Progenitor cell of endocrine pancreas (in vitro differentiated cells): Measurements from ENCODE around the gene GRB10. TPM values are rescaled to one million over a fixed set of nuclear protein-coding genes. Genes with fewer than 3 reads are reported as not detected.

Experiments
- DNase-seq: peaks from one replicate; pipeline ENCODE4 v3.0.0; 2021; ENCODE audit warnings: low spot score; ENCODE audit not compliant: unreplicated experiment
- H3K27ac Mint-ChIP-seq: 2 replicates; pipeline ENCODE4 v1.8.0; 2021; ENCODE audit warnings: mild to moderate bottlenecking, moderate library complexity, mixed read lengths
- H3K27me3 Mint-ChIP-seq: 2 replicates; pipeline ENCODE4 v1.8.0; 2021; ENCODE audit warnings: mixed read lengths
- H3K36me3 Mint-ChIP-seq: 2 replicates; pipeline ENCODE4 v1.8.0; 2022; ENCODE audit warnings: mixed read lengths; ENCODE audit not compliant: insufficient read depth
- H3K4me1 Mint-ChIP-seq: 2 replicates; pipeline ENCODE4 v1.8.0; 2021; ENCODE audit warnings: low read depth, mixed read lengths
- H3K4me3 Mint-ChIP-seq: 2 replicates; pipeline ENCODE4 v1.8.0; 2021; ENCODE audit warnings: low read depth, mild to moderate bottlenecking, moderate library complexity, mixed read lengths
- H3K9me3 Mint-ChIP-seq: 2 replicates; pipeline ENCODE4 v1.8.0; 2021; ENCODE audit warnings: low read depth, mixed read lengths
- CTCF ChIP-seq: fragments of 200-600 bp; sonication (generic); IDR thresholded peaks from one replicate; pipeline ENCODE4 v1.5.0; 2021; ENCODE audit warnings: antibody characterized with exemption, mild to moderate bottlenecking; ENCODE audit not compliant: unreplicated experiment
- total RNA-seq: library from RNA; stranded (reverse); gene quantifications from 2 replicates; pipeline ENCODE4 v1.2.1, GENCODE V29; 2021

The GRB10 gene
- total RNA-seq, 1 donor from 2014 or later = 58.4 TPM

GRCh38 chr7:50785346-50785745 lies 2.6 kb upstream of the GRB10 start:
- peaks cover 13% of the 10 kb centered on the region for H3K4me1 Mint-ChIP-seq
- H3K36me3 Mint-ChIP-seq = peaks cover 23% of the 10 kb centered on the region
- H3K27ac Mint-ChIP-seq = no peak overlapping the region
- H3K27me3 Mint-ChIP-seq = peaks cover 38% of the 10 kb centered on the region
- no peak overlapping the region for H3K4me3 Mint-ChIP-seq
- no peak for DNase-seq
- no peak for TF ChIP-seq CTCF
- peaks cover 6% of the 10 kb centered on the region for H3K9me3 Mint-ChIP-seq

- no peak for DNase-seq
- H3K4me1 Mint-ChIP-seq = peaks cover 16% of the 10 kb centered on the region
- no peak for TF ChIP-seq CTCF
- H3K9me3 Mint-ChIP-seq = peaks cover 6% of the 10 kb centered on the region
- H3K4me3 Mint-ChIP-seq = no peak overlapping the region
- no peak overlapping the region for H3K27ac Mint-ChIP-seq
- peaks cover 18% of the 10 kb centered on the region for H3K36me3 Mint-ChIP-seq
- peaks cover 39% of the 10 kb centered on the region for H3K27me3 Mint-ChIP-seq
Measured at GRCh38 chr7:50783801-50784507, 1.3 kb upstream of the GRB10 start.

- Mint-ChIP-seq H3K36me3 (peaks cover 18% of the 10 kb centered on the region), H3K9me3 (peaks cover 6% of the 10 kb centered on the region), H3K27me3 (peaks cover 39% of the 10 kb centered on the region), H3K4me1 (peaks cover 22% of the 10 kb centered on the region), H3K27ac (peak overlapping the region; percentile 84), H3K4me3 (peak overlapping the region; percentile 75)
- no peak for DNase-seq
- TF ChIP-seq CTCF = no peak
Measured at GRCh38 chr7:50783303-50783702, 607 bp upstream of the GRB10 start.

- no peak for TF ChIP-seq CTCF
- peaks cover 36% of the 10 kb centered on the region for H3K27me3 Mint-ChIP-seq
- H3K4me3 Mint-ChIP-seq = peak overlapping the region; percentile 50
- peak overlapping the region; percentile 67 for H3K27ac Mint-ChIP-seq
- H3K4me1 Mint-ChIP-seq = peaks cover 27% of the 10 kb centered on the region
- H3K36me3 Mint-ChIP-seq = peaks cover 11% of the 10 kb centered on the region
- DNase-seq = no peak
- peaks cover under 1% of the 10 kb centered on the region for H3K9me3 Mint-ChIP-seq
Measured at GRCh38 chr7:50781381-50782293, 1.1 kb downstream of the GRB10 start.

- H3K4me3 Mint-ChIP-seq = no peak overlapping the region
- no peak for TF ChIP-seq CTCF
- H3K4me1 Mint-ChIP-seq = peaks cover 32% of the 10 kb centered on the region
Measured at GRCh38 chr7:50780436-50780835, 2.3 kb downstream of the GRB10 start.

More at GRCh38 chr7:50780436-50780835, 2.3 kb downstream of the GRB10 start:
- peaks cover 6% of the 10 kb centered on the region for H3K36me3 Mint-ChIP-seq
- no peak overlapping the region for H3K27ac Mint-ChIP-seq
- H3K27me3 Mint-ChIP-seq = peaks cover 33% of the 10 kb centered on the region
- no peaks in the 10 kb centered on the region for H3K9me3 Mint-ChIP-seq
- DNase-seq = no peak
